ENCODE data around the gene COL20A1. TPM values are rescaled to one million over a fixed set of nuclear protein-coding genes. Genes with fewer than 3 reads are reported as not detected.

Gene COL20A1
- total RNA-seq, 3 donors from 2014 or later, result not detected

GRCh38 chr20:63368151-63368550, 75.2 kb downstream of the COL20A1 start:
- Mint-ChIP-seq H3K4me3 (no peak overlapping the region), H3K9me3 (no peaks in the 10 kb centered on the region), H3K27me3 (ENCODE audit: low read depth) (peaks cover 36% of the 10 kb centered on the region), H3K36me3 (ENCODE audit: insufficient read depth) (no peaks in the 10 kb centered on the region), H3K4me1 (ENCODE audit: low read depth) (no peaks in the 10 kb centered on the region)
- no peak for DNase-seq
- no peak for ATAC-seq

- no peaks in the 10 kb centered on the region for H3K36me3 Mint-ChIP-seq (ENCODE audit: insufficient read depth)
- H3K27me3 Mint-ChIP-seq (ENCODE audit: low read depth), result peaks cover 27% of the 10 kb centered on the region
- no peak for ATAC-seq
- H3K4me3 Mint-ChIP-seq, result no peak overlapping the region
- DNase-seq, result no peak
- H3K9me3 Mint-ChIP-seq, result no peaks in the 10 kb centered on the region
- H3K4me1 Mint-ChIP-seq (ENCODE audit: low read depth), result no peaks in the 10 kb centered on the region
Measured at GRCh38 chr20:63369024-63369530, 76.1 kb downstream of the COL20A1 start.

GRCh38 chr20:63369724-63370617, 77.0 kb downstream of the COL20A1 start:
- ATAC-seq, result no peak
- no peaks in the 10 kb centered on the region for H3K9me3 Mint-ChIP-seq
- DNase-seq, result no peak
- H3K4me3 Mint-ChIP-seq, result no peak overlapping the region
- peaks cover 27% of the 10 kb centered on the region for H3K27me3 Mint-ChIP-seq (ENCODE audit: low read depth)
- H3K36me3 Mint-ChIP-seq (ENCODE audit: insufficient read depth), result no peaks in the 10 kb centered on the region
- no peaks in the 10 kb centered on the region for H3K4me1 Mint-ChIP-seq (ENCODE audit: low read depth)

- ATAC-seq (no peak), DNase-seq (no peak)
- Mint-ChIP-seq H3K36me3 (ENCODE audit: insufficient read depth) (no peaks in the 10 kb centered on the region), H3K4me1 (ENCODE audit: low read depth) (no peaks in the 10 kb centered on the region), H3K9me3 (no peaks in the 10 kb centered on the region), H3K27me3 (ENCODE audit: low read depth) (peaks cover 25% of the 10 kb centered on the region), H3K4me3 (no peak overlapping the region)
Measured at GRCh38 chr20:63370618-63371187, 77.7 kb downstream of the COL20A1 start.

- H3K9me3 Mint-ChIP-seq, result no peaks in the 10 kb centered on the region
- ATAC-seq, result no peak
- H3K36me3 Mint-ChIP-seq (ENCODE audit: insufficient read depth), result no peaks in the 10 kb centered on the region
- no peak overlapping the region for H3K4me3 Mint-ChIP-seq
- peaks cover 26% of the 10 kb centered on the region for H3K27me3 Mint-ChIP-seq (ENCODE audit: low read depth)
- H3K4me1 Mint-ChIP-seq (ENCODE audit: low read depth), result no peaks in the 10 kb centered on the region
- no peak for DNase-seq
Measured at GRCh38 chr20:63371291-63371865, 78.4 kb downstream of the COL20A1 start.

- H3K27me3 Mint-ChIP-seq (ENCODE audit: low read depth), result peaks cover 30% of the 10 kb centered on the region
- no peaks in the 10 kb centered on the region for H3K9me3 Mint-ChIP-seq
- no peak overlapping the region for H3K4me3 Mint-ChIP-seq
- no peak for DNase-seq
- ATAC-seq, result no peak
- no peaks in the 10 kb centered on the region for H3K36me3 Mint-ChIP-seq (ENCODE audit: insufficient read depth)
- no peaks in the 10 kb centered on the region for H3K4me1 Mint-ChIP-seq (ENCODE audit: low read depth)
Measured at GRCh38 chr20:63372971-63373885, 80.2 kb downstream of the COL20A1 start.

- ATAC-seq (no peak), DNase-seq (no peak)
- peaks cover 38% of the 10 kb centered on the region for H3K27me3 Mint-ChIP-seq (ENCODE audit: low read depth)
- H3K4me1 Mint-ChIP-seq (ENCODE audit: low read depth), result no peaks in the 10 kb centered on the region
- no peak overlapping the region for H3K4me3 Mint-ChIP-seq
- H3K36me3 Mint-ChIP-seq (ENCODE audit: insufficient read depth), result no peaks in the 10 kb centered on the region
- no peaks in the 10 kb centered on the region for H3K9me3 Mint-ChIP-seq
Measured at GRCh38 chr20:63373996-63374395, 81.0 kb downstream of the COL20A1 start.

- ATAC-seq, result no peak
- H3K27me3 Mint-ChIP-seq (ENCODE audit: low read depth), result peaks cover 42% of the 10 kb centered on the region
- DNase-seq, result no peak
- no peak overlapping the region for H3K4me3 Mint-ChIP-seq
- no peaks in the 10 kb centered on the region for H3K4me1 Mint-ChIP-seq (ENCODE audit: low read depth)
- no peaks in the 10 kb centered on the region for H3K9me3 Mint-ChIP-seq
- H3K36me3 Mint-ChIP-seq (ENCODE audit: insufficient read depth), result no peaks in the 10 kb centered on the region
Measured at GRCh38 chr20:63374504-63374903, 81.5 kb downstream of the COL20A1 start.

GRCh38 chr20:63375438-63375837, 82.5 kb downstream of the COL20A1 start:
- no peaks in the 10 kb centered on the region for H3K9me3 Mint-ChIP-seq
- H3K36me3 Mint-ChIP-seq (ENCODE audit: insufficient read depth), result no peaks in the 10 kb centered on the region
- ATAC-seq (no peak), DNase-seq (no peak)
- no peaks in the 10 kb centered on the region for H3K4me1 Mint-ChIP-seq (ENCODE audit: low read depth)
- H3K27me3 Mint-ChIP-seq (ENCODE audit: low read depth), result peaks cover 45% of the 10 kb centered on the region
- H3K4me3 Mint-ChIP-seq, result no peak overlapping the region

GRCh38 chr20:63376283-63377250, 83.6 kb downstream of the COL20A1 start:
- no peaks in the 10 kb centered on the region for H3K36me3 Mint-ChIP-seq (ENCODE audit: insufficient read depth)
- H3K4me3 Mint-ChIP-seq, result no peak overlapping the region
- peaks cover 38% of the 10 kb centered on the region for H3K27me3 Mint-ChIP-seq (ENCODE audit: low read depth)
- DNase-seq, result no peak
- H3K9me3 Mint-ChIP-seq, result no peaks in the 10 kb centered on the region
- no peak for ATAC-seq
- H3K4me1 Mint-ChIP-seq (ENCODE audit: low read depth), result no peaks in the 10 kb centered on the region

- H3K27me3 Mint-ChIP-seq (ENCODE audit: low read depth), result peaks cover 37% of the 10 kb centered on the region
- DNase-seq (no peak), ATAC-seq (no peak)
- H3K4me1 Mint-ChIP-seq (ENCODE audit: low read depth), result no peaks in the 10 kb centered on the region
- H3K4me3 Mint-ChIP-seq, result no peak overlapping the region
- H3K9me3 Mint-ChIP-seq, result no peaks in the 10 kb centered on the region
- H3K36me3 Mint-ChIP-seq (ENCODE audit: insufficient read depth), result no peaks in the 10 kb centered on the region
Measured at GRCh38 chr20:63377256-63377941, 84.4 kb downstream of the COL20A1 start.

- H3K4me3 Mint-ChIP-seq, result no peak overlapping the region
- H3K27me3 Mint-ChIP-seq (ENCODE audit: low read depth), result peaks cover 34% of the 10 kb centered on the region
- H3K36me3 Mint-ChIP-seq (ENCODE audit: insufficient read depth), result no peaks in the 10 kb centered on the region
- ATAC-seq (no peak), DNase-seq (no peak)
- H3K4me1 Mint-ChIP-seq (ENCODE audit: low read depth), result no peaks in the 10 kb centered on the region
- H3K9me3 Mint-ChIP-seq, result no peaks in the 10 kb centered on the region
Measured at GRCh38 chr20:63377951-63378381, 85.0 kb downstream of the COL20A1 start.

- Mint-ChIP-seq H3K4me1 (ENCODE audit: low read depth) (no peaks in the 10 kb centered on the region), H3K36me3 (ENCODE audit: insufficient read depth) (no peaks in the 10 kb centered on the region), H3K9me3 (no peaks in the 10 kb centered on the region), H3K27me3 (ENCODE audit: low read depth) (peaks cover 34% of the 10 kb centered on the region), H3K4me3 (no peak overlapping the region)
- no peak for ATAC-seq
- DNase-seq, result no peak
Measured at GRCh38 chr20:63378626-63379025, 85.6 kb downstream of the COL20A1 start.

Measured in activated T-cell treated with anti-CD3 and anti-CD28 coated beads, Interleukin-2, amount 50 U/mL, for 4 hours (primary cell).